Thoracic aorta (tissue), 2 donors: Measurements from ENCODE around the gene TMEM98. TPM values are rescaled to one million over a fixed set of nuclear protein-coding genes. Genes with fewer than 3 reads are reported as not detected.
A peak's percentile ranks its signal among the peaks of the same experiment; 100 is the strongest.

ENCODE experiments used
- ATAC-seq: fragments of 150-250 bp; one replicate; pipeline ENCODE4 v1.8.0; 2017; ENCODE audit warnings: low read depth; ENCODE audit not compliant: insufficient number of reproducible peaks, low FRiP score
- DNase-seq: peaks from one replicate; pipeline ENCODE4 v3.0.0-alpha.2; 2020; ENCODE audit warnings: low spot score
- H3K27ac ChIP-seq, 2 donors: fragments of 200-600 bp; sonication (generic); 1 replicate in 1 of 2; 2 replicates in 1 of 2; pipeline ENCODE4 v1.5.1; 2016; ENCODE audit warnings: mild to moderate bottlenecking in 2 of 2, moderate library complexity in 2 of 2
- H3K27me3 ChIP-seq: fragments of 200-600 bp; sonication (generic); replicated peaks from 2 replicates; pipeline ENCODE4 v1.6.0; 2016; ENCODE audit warnings: mild to moderate bottlenecking; ENCODE audit not compliant: insufficient read depth
- H3K36me3 ChIP-seq: fragments of 200-600 bp; sonication (generic); one replicate; pipeline ENCODE4 v1.5.1; 2016
- H3K4me1 ChIP-seq, 2 donors: fragments of 200-600 bp; sonication (generic); 1 replicate in 1 of 2; 2 replicates in 1 of 2; pipeline versions ENCODE4 v1.5.1 to v1.6.0; 2016; ENCODE audit warnings: low read depth in 2 of 2, mild to moderate bottlenecking in 1 of 2; ENCODE audit not compliant: control insufficient read depth in 1 of 2
- H3K4me3 ChIP-seq: fragments of 200-600 bp; sonication (generic); 2 replicates; pipeline ENCODE4 v1.5.1; 2016; ENCODE audit warnings: mild to moderate bottlenecking
- H3K9me3 ChIP-seq: fragments of 200-600 bp; sonication (generic); 2 replicates; pipeline ENCODE4 v1.5.1; 2016
- CTCF ChIP-seq: fragments of 200-600 bp; sonication (generic); IDR thresholded peaks from one replicate; pipeline ENCODE4 v1.5.1; 2019; ENCODE audit warnings: antibody characterized with exemption
- total RNA-seq, 2 donors: library from RNA; depleted of rRNA; stranded (reverse); fragments of >200 nt; gene quantifications; one replicate each; pipeline versions ENCODE4 v1.1.0 to v1.2.3, GENCODE V29; 2016

The TMEM98 gene
- total RNA-seq, 2 donors from 2014 or later = 85.3 to 87.1 TPM

- H3K9me3 ChIP-seq = no peaks in the 10 kb centered on the region
- H3K4me3 ChIP-seq = no peak overlapping the region
- no peaks in the 10 kb centered on the region for H3K27me3 ChIP-seq
- peaks cover 8 to 21% of the 10 kb centered on the region in 2 donors for H3K4me1 ChIP-seq
- ATAC-seq (no peak), DNase-seq (no peak)
- no peak for TF ChIP-seq CTCF
- H3K36me3 ChIP-seq = peaks cover 20% of the 10 kb centered on the region
- H3K27ac ChIP-seq = no peak overlapping the region
Measured at GRCh38 chr17:32930512-32930911, 2.6 kb downstream of the TMEM98 start.

GRCh38 chr17:32931686-32932085, 3.7 kb downstream of the TMEM98 start:
- H3K27me3 ChIP-seq = no peaks in the 10 kb centered on the region
- H3K4me3 ChIP-seq = no peak overlapping the region
- peaks cover 22% of the 10 kb centered on the region for H3K36me3 ChIP-seq
- ATAC-seq (no peak), DNase-seq (no peak)
- no peak for TF ChIP-seq CTCF
- no peaks in the 10 kb centered on the region for H3K9me3 ChIP-seq
- no peak overlapping the region for H3K27ac ChIP-seq
- H3K4me1 ChIP-seq = peaks cover 12 to 28% of the 10 kb centered on the region in 2 donors

GRCh38 chr17:32933881-32934280, 5.9 kb downstream of the TMEM98 start:
- TF ChIP-seq CTCF = no peak
- ATAC-seq (no peak), DNase-seq (no peak)
- Histone ChIP-seq H3K4me3 (no peak overlapping the region), H3K9me3 (no peaks in the 10 kb centered on the region), H3K27ac (no peak overlapping the region), H3K4me1 (peaks cover 8 to 28% of the 10 kb centered on the region in 2 donors), H3K27me3 (no peaks in the 10 kb centered on the region), H3K36me3 (peaks cover 30% of the 10 kb centered on the region)

- H3K27ac ChIP-seq = no peak overlapping the region
- H3K36me3 ChIP-seq = peaks cover 41% of the 10 kb centered on the region
- no peak for ATAC-seq
- H3K27me3 ChIP-seq = no peaks in the 10 kb centered on the region
- no peaks in the 10 kb centered on the region for H3K9me3 ChIP-seq
- H3K4me3 ChIP-seq = no peak overlapping the region
- no peak for TF ChIP-seq CTCF
- peaks cover 8 to 15% of the 10 kb centered on the region in 2 donors for H3K4me1 ChIP-seq
- DNase-seq = no peak
Measured at GRCh38 chr17:32935726-32936125, 7.8 kb downstream of the TMEM98 start.

- H3K4me1 ChIP-seq = peaks cover 8 to 15% of the 10 kb centered on the region in 2 donors
- DNase-seq (no peak), ATAC-seq (no peak)
- no peaks in the 10 kb centered on the region for H3K9me3 ChIP-seq
- H3K27ac ChIP-seq = peak overlapping the region; percentile 32 to 67
- no peaks in the 10 kb centered on the region for H3K27me3 ChIP-seq
- peak overlapping the region; percentile 52 for H3K4me3 ChIP-seq
- peaks cover 47% of the 10 kb centered on the region for H3K36me3 ChIP-seq
- no peak for TF ChIP-seq CTCF
Measured at GRCh38 chr17:32936186-32936893, 8.4 kb downstream of the TMEM98 start.
